Activated T-cell treated with anti-CD3 and anti-CD28 coated beads, Interleukin-2, amount 50 U/mL, for 24 hours (primary cell): ENCODE data around the gene ARID3A.

ENCODE experiments used
- DNase-seq: peaks from one replicate; pipeline ENCODE4 v3.0.0-alpha.2; 2020
- H3K27ac Mint-ChIP-seq: 2 replicates; pipeline ENCODE4 v1.8.0; 2020; ENCODE audit warnings: mild to moderate bottlenecking, mixed read lengths
- H3K27me3 Mint-ChIP-seq: 2 replicates; pipeline ENCODE4 v1.8.0; 2020; ENCODE audit warnings: mixed read lengths
- H3K36me3 Mint-ChIP-seq: 2 replicates; pipeline ENCODE4 v1.8.0; 2020; ENCODE audit warnings: low read depth, mixed read lengths
- H3K4me1 Mint-ChIP-seq: 2 replicates; pipeline ENCODE4 v1.8.0; 2020; ENCODE audit warnings: low read depth, mixed read lengths
- H3K4me3 Mint-ChIP-seq: 2 replicates; pipeline ENCODE4 v1.8.0; 2020; ENCODE audit warnings: mild to moderate bottlenecking, moderate library complexity, mixed read lengths
- H3K9me3 Mint-ChIP-seq: 2 replicates; pipeline ENCODE4 v1.8.0; 2020; ENCODE audit warnings: mixed read lengths

ARID3A gene

GRCh38 chr19:928471-929202 lies 2.8 kb downstream of the ARID3A start:
- Mint-ChIP-seq H3K4me1 (peaks cover 16% of the 10 kb centered on the region), H3K27ac (no peak overlapping the region), H3K36me3 (peaks cover 5% of the 10 kb centered on the region), H3K9me3 (no peaks in the 10 kb centered on the region), H3K4me3 (no peak overlapping the region), H3K27me3 (no peaks in the 10 kb centered on the region)
- DNase-seq: no peak

GRCh38 chr19:929203-929890 lies 3.5 kb downstream of the ARID3A start:
- Mint-ChIP-seq H3K4me3 (no peak overlapping the region), H3K27me3 (no peaks in the 10 kb centered on the region)

GRCh38 chr19:929891-930258 lies 4.0 kb downstream of the ARID3A start:
- H3K36me3 Mint-ChIP-seq: peaks cover 5% of the 10 kb centered on the region
- DNase-seq: no peak
- H3K27me3 Mint-ChIP-seq: no peaks in the 10 kb centered on the region
- H3K27ac Mint-ChIP-seq: no peak overlapping the region
- no peak overlapping the region for H3K4me3 Mint-ChIP-seq
- H3K4me1 Mint-ChIP-seq: peaks cover 13% of the 10 kb centered on the region
- H3K9me3 Mint-ChIP-seq: no peaks in the 10 kb centered on the region

More at GRCh38 chr19:929203-929890, 3.5 kb downstream of the ARID3A start:
- Mint-ChIP-seq H3K4me1 (peaks cover 14% of the 10 kb centered on the region), H3K27ac (no peak overlapping the region), H3K36me3 (peaks cover 5% of the 10 kb centered on the region), H3K9me3 (no peaks in the 10 kb centered on the region)
- no peak for DNase-seq

GRCh38 chr19:931860-932647 lies 6.2 kb downstream of the ARID3A start:
- Mint-ChIP-seq H3K27me3 (no peaks in the 10 kb centered on the region), H3K27ac (no peak overlapping the region), H3K9me3 (no peaks in the 10 kb centered on the region), H3K4me3 (no peak overlapping the region), H3K4me1 (peaks cover 13% of the 10 kb centered on the region), H3K36me3 (peaks cover 5% of the 10 kb centered on the region)
- no peak for DNase-seq

- DNase-seq: peak; percentile 54
- Mint-ChIP-seq H3K4me3 (peak overlapping the region; percentile 39), H3K4me1 (peaks cover 18% of the 10 kb centered on the region), H3K27me3 (no peaks in the 10 kb centered on the region), H3K27ac (no peak overlapping the region), H3K9me3 (no peaks in the 10 kb centered on the region), H3K36me3 (peaks cover 5% of the 10 kb centered on the region)
Measured at GRCh38 chr19:932648-933552, 7.1 kb downstream of the ARID3A start.

GRCh38 chr19:933553-933882 lies 7.7 kb downstream of the ARID3A start:
- Mint-ChIP-seq H3K9me3 (no peaks in the 10 kb centered on the region), H3K27ac (no peak overlapping the region), H3K36me3 (peaks cover 5% of the 10 kb centered on the region), H3K27me3 (no peaks in the 10 kb centered on the region), H3K4me1 (peaks cover 25% of the 10 kb centered on the region), H3K4me3 (no peak overlapping the region)
- DNase-seq: no peak

- H3K36me3 Mint-ChIP-seq: peaks cover 5% of the 10 kb centered on the region
- H3K4me1 Mint-ChIP-seq: peaks cover 27% of the 10 kb centered on the region
- DNase-seq: no peak
- no peaks in the 10 kb centered on the region for H3K27me3 Mint-ChIP-seq
- H3K4me3 Mint-ChIP-seq: no peak overlapping the region
- no peaks in the 10 kb centered on the region for H3K9me3 Mint-ChIP-seq
- no peak overlapping the region for H3K27ac Mint-ChIP-seq
Measured at GRCh38 chr19:934197-934840, 8.5 kb downstream of the ARID3A start.

GRCh38 chr19:934865-935479 lies 9.1 kb downstream of the ARID3A start:
- Mint-ChIP-seq H3K9me3 (no peaks in the 10 kb centered on the region), H3K36me3 (peaks cover 3% of the 10 kb centered on the region), H3K27me3 (no peaks in the 10 kb centered on the region), H3K4me3 (no peak overlapping the region), H3K4me1 (peaks cover 33% of the 10 kb centered on the region), H3K27ac (no peak overlapping the region)
- no peak for DNase-seq

- Mint-ChIP-seq H3K4me3 (no peak overlapping the region), H3K36me3 (no peaks in the 10 kb centered on the region), H3K27ac (no peak overlapping the region), H3K4me1 (peaks cover 39% of the 10 kb centered on the region), H3K27me3 (no peaks in the 10 kb centered on the region), H3K9me3 (no peaks in the 10 kb centered on the region)
- DNase-seq: no peak
Measured at GRCh38 chr19:936175-936546, 10.3 kb downstream of the ARID3A start.

GRCh38 chr19:937259-937694 lies 11.4 kb downstream of the ARID3A start:
- DNase-seq: peak; percentile 57
- H3K27ac Mint-ChIP-seq: peak overlapping the region; percentile 65
- H3K4me1 Mint-ChIP-seq: peaks cover 41% of the 10 kb centered on the region
- no peak overlapping the region for H3K4me3 Mint-ChIP-seq
- no peaks in the 10 kb centered on the region for H3K36me3 Mint-ChIP-seq
- H3K27me3 Mint-ChIP-seq: no peaks in the 10 kb centered on the region
- no peaks in the 10 kb centered on the region for H3K9me3 Mint-ChIP-seq

GRCh38 chr19:938233-938923 lies 12.5 kb downstream of the ARID3A start:
- Mint-ChIP-seq H3K27me3 (no peaks in the 10 kb centered on the region), H3K4me3 (no peak overlapping the region), H3K9me3 (no peaks in the 10 kb centered on the region), H3K36me3 (no peaks in the 10 kb centered on the region), H3K27ac (no peak overlapping the region), H3K4me1 (peaks cover 35% of the 10 kb centered on the region)
- DNase-seq: no peak

- Mint-ChIP-seq H3K4me1 (peaks cover 33% of the 10 kb centered on the region), H3K4me3 (no peak overlapping the region), H3K27ac (no peak overlapping the region)
Measured at GRCh38 chr19:939439-939838, 13.6 kb downstream of the ARID3A start.

GRCh38 chr19:939922-940321 lies 14.1 kb downstream of the ARID3A start:
- Mint-ChIP-seq H3K4me1 (peaks cover 33% of the 10 kb centered on the region), H3K36me3 (no peaks in the 10 kb centered on the region), H3K9me3 (no peaks in the 10 kb centered on the region), H3K4me3 (peak overlapping the region; percentile 59), H3K27ac (peak overlapping the region; percentile 64), H3K27me3 (no peaks in the 10 kb centered on the region)
- no peak for DNase-seq

More at GRCh38 chr19:939439-939838, 13.6 kb downstream of the ARID3A start:
- H3K36me3 Mint-ChIP-seq: no peaks in the 10 kb centered on the region
- H3K9me3 Mint-ChIP-seq: no peaks in the 10 kb centered on the region
- H3K27me3 Mint-ChIP-seq: no peaks in the 10 kb centered on the region
- DNase-seq: no peak
